Natural killer cell (primary cell): ENCODE results near the gene SURF1. TPM values are rescaled to one million over a fixed set of nuclear protein-coding genes. Genes with fewer than 3 reads are reported as not detected.

Source experiments
- ATAC-seq, 3 donors: fragments of 150-1000 bp in 2 of 3; fragments of 200-7000 bp in 1 of 3; cut with Tn5 transposase; 1 replicate in 1 of 3; 2 replicates in 2 of 3; pipeline ENCODE4 v1.10.0; 2021; ENCODE audit warnings: mild to moderate bottlenecking in 2 of 3, moderate library complexity in 2 of 3
- DNase-seq, 2 donors: peaks; one replicate each; pipeline versions ENCODE4 v3.0.0 to v3.0.0-alpha.2; 2013 to 2021; ENCODE audit warnings: mixed read lengths in 1 of 2
- H3K27ac ChIP-seq: one replicate; pipeline ENCODE4 v1.5.1; 2013; ENCODE audit warnings: mild to moderate bottlenecking, low read length
- H3K27me3 ChIP-seq: one replicate; pipeline ENCODE4 v1.6.1; 2013; ENCODE audit warnings: low read length; ENCODE audit not compliant: control insufficient read depth, insufficient read depth
- H3K36me3 ChIP-seq: one replicate; pipeline ENCODE4 v1.6.1; 2013; ENCODE audit warnings: low read length; ENCODE audit not compliant: control insufficient read depth, insufficient read depth
- H3K4me1 ChIP-seq: one replicate; pipeline ENCODE4 v1.6.1; 2013; ENCODE audit warnings: low read length; ENCODE audit not compliant: control insufficient read depth, insufficient read depth
- H3K4me3 ChIP-seq: one replicate; pipeline ENCODE4 v1.5.1; 2013; ENCODE audit warnings: low read length
- H3K9me3 ChIP-seq: one replicate; pipeline ENCODE4 v1.6.1; 2013; ENCODE audit warnings: low read length; ENCODE audit not compliant: control insufficient read depth, insufficient read depth
- H3K27ac Mint-ChIP-seq, 2 donors: one replicate each; pipeline ENCODE4 v1.8.0; 2022; ENCODE audit warnings: mild to moderate bottlenecking in 2 of 2, mixed read lengths in 2 of 2, moderate library complexity in 1 of 2
- H3K27me3 Mint-ChIP-seq, 2 donors: one replicate each; pipeline ENCODE4 v1.8.0; 2022; ENCODE audit warnings: low read depth in 2 of 2, mixed read lengths in 2 of 2
- H3K36me3 Mint-ChIP-seq: one replicate; pipeline ENCODE4 v1.8.0; 2022; ENCODE audit warnings: mixed read lengths
- H3K4me1 Mint-ChIP-seq, 2 donors: one replicate each; pipeline ENCODE4 v1.8.0; 2022; ENCODE audit warnings: mixed read lengths in 2 of 2
- H3K4me3 Mint-ChIP-seq: one replicate; pipeline ENCODE4 v1.8.0; 2022; ENCODE audit warnings: mild to moderate bottlenecking, moderate library complexity, mixed read lengths
- H3K9me3 Mint-ChIP-seq, 2 donors: one replicate each; pipeline ENCODE4 v1.8.0; 2022; ENCODE audit warnings: mixed read lengths in 2 of 2
- CTCF ChIP-seq: fragments of 200-600 bp; IDR thresholded peaks from one replicate; pipeline ENCODE4 v1.8.0; 2022; ENCODE audit warnings: antibody characterized with exemption
- WGBS: methylation state at CpG from one replicate; pipeline ENCODE4 v1.1.7; 2013; ENCODE audit warnings: missing lambda C conversion rate; ENCODE audit not compliant: insufficient coverage; 5-methylcytosine and 5-hydroxymethylcytosine counted together
- intact Hi-C: fragments of 100-400 bp; cut with micrococcal nuclease; formaldehyde crosslinking; loops from one replicate; pipeline ENCODE4 v1.14.2; 2022
- total RNA-seq, 4 donors: library from RNA; stranded (reverse); fragments of 120-200 nt in 1 of 4; gene quantifications; one replicate each; pipeline versions ENCODE4 v1.2.3 to v1.2.4, GENCODE V29; 2013 to 2022

The SURF1 gene
- total RNA-seq, 3 donors from 2014 or later (not counting 1 experiment from before 2014, with no cell fraction given): 35.6 to 44.4 (median 37.2) TPM

- intact Hi-C loops: no loop called here
- DNase-seq: no peak
- no peak overlapping the region for H3K4me3 Mint-ChIP-seq
- no peak for ATAC-seq
- H3K27ac Mint-ChIP-seq: no peak overlapping the region
- no peaks in the 10 kb centered on the region for H3K36me3 Mint-ChIP-seq
- 87% methylated on average over 7 of the region's 7 CpGs for WGBS
- no peaks in the 10 kb centered on the region for H3K9me3 Mint-ChIP-seq
- H3K27me3 Mint-ChIP-seq: peaks cover 0 to 11% of the 10 kb centered on the region in 2 donors
- no peaks in the 10 kb centered on the region for H3K27me3 ChIP-seq
- no peaks in the 10 kb centered on the region for H3K9me3 ChIP-seq
- no peak overlapping the region for H3K4me3 ChIP-seq
- no peaks in the 10 kb centered on the region for H3K4me1 Mint-ChIP-seq
- TF ChIP-seq CTCF: no peak
- H3K27ac ChIP-seq: no peak overlapping the region
- H3K4me1 ChIP-seq: no peaks in the 10 kb centered on the region
- H3K36me3 ChIP-seq: no peaks in the 10 kb centered on the region
Observed at GRCh38 chr9:133390713-133391112, 34.4 kb upstream of the SURF1 start.

- no peaks in the 10 kb centered on the region for H3K4me1 Mint-ChIP-seq
- DNase-seq (no peak), ATAC-seq (no peak)
- H3K27ac Mint-ChIP-seq: no peak overlapping the region
- no peaks in the 10 kb centered on the region for H3K36me3 Mint-ChIP-seq
- Histone ChIP-seq H3K27me3 (no peaks in the 10 kb centered on the region), H3K36me3 (no peaks in the 10 kb centered on the region), H3K27ac (no peak overlapping the region), H3K9me3 (no peaks in the 10 kb centered on the region), H3K4me3 (no peak overlapping the region), H3K4me1 (no peaks in the 10 kb centered on the region)
- no peak for TF ChIP-seq CTCF
- peaks cover 0 to 11% of the 10 kb centered on the region in 2 donors for H3K27me3 Mint-ChIP-seq
- no peaks in the 10 kb centered on the region for H3K9me3 Mint-ChIP-seq
- intact Hi-C loops: no loop called here
- no peak overlapping the region for H3K4me3 Mint-ChIP-seq
- 92% methylated on average over 13 of the region's 13 CpGs for WGBS
Observed at GRCh38 chr9:133389562-133389961, 33.3 kb upstream of the SURF1 start.

GRCh38 chr9:133389025-133389557 lies 32.8 kb upstream of the SURF1 start:
- no peak overlapping the region for H3K27ac Mint-ChIP-seq
- H3K9me3 ChIP-seq: no peaks in the 10 kb centered on the region
- no peak overlapping the region for H3K4me3 Mint-ChIP-seq
- no peak for TF ChIP-seq CTCF
- H3K36me3 ChIP-seq: no peaks in the 10 kb centered on the region
- ATAC-seq (no peak), DNase-seq (no peak)
- H3K27me3 ChIP-seq: no peaks in the 10 kb centered on the region
- H3K9me3 Mint-ChIP-seq: no peaks in the 10 kb centered on the region
- H3K36me3 Mint-ChIP-seq: no peaks in the 10 kb centered on the region
- intact Hi-C loops: no loop called here
- WGBS: 96% methylated on average over 12 of the region's 12 CpGs
- no peaks in the 10 kb centered on the region for H3K4me1 Mint-ChIP-seq
- H3K4me1 ChIP-seq: no peaks in the 10 kb centered on the region
- H3K27ac ChIP-seq: no peak overlapping the region
- no peak overlapping the region for H3K4me3 ChIP-seq
- peaks cover 0 to 11% of the 10 kb centered on the region in 2 donors for H3K27me3 Mint-ChIP-seq

GRCh38 chr9:133387680-133388079 lies 31.4 kb upstream of the SURF1 start:
- whole genome bisulfite sequencing: 90% methylated on average over 9 of the region's 9 CpGs
- peaks cover 0 to 11% of the 10 kb centered on the region in 2 donors for H3K27me3 Mint-ChIP-seq
- DNase-seq: no peak
- no peak for ATAC-seq
- Histone ChIP-seq H3K27me3 (no peaks in the 10 kb centered on the region), H3K4me1 (no peaks in the 10 kb centered on the region), H3K36me3 (no peaks in the 10 kb centered on the region), H3K27ac (no peak overlapping the region), H3K4me3 (no peak overlapping the region), H3K9me3 (no peaks in the 10 kb centered on the region)
- no peak for TF ChIP-seq CTCF
- intact Hi-C loops: no loop called here
- no peaks in the 10 kb centered on the region for H3K4me1 Mint-ChIP-seq
- no peaks in the 10 kb centered on the region for H3K36me3 Mint-ChIP-seq
- no peaks in the 10 kb centered on the region for H3K9me3 Mint-ChIP-seq
- no peak overlapping the region for H3K4me3 Mint-ChIP-seq
- no peak overlapping the region for H3K27ac Mint-ChIP-seq
